ENCODE results near the gene NOC2L.

DNA sequence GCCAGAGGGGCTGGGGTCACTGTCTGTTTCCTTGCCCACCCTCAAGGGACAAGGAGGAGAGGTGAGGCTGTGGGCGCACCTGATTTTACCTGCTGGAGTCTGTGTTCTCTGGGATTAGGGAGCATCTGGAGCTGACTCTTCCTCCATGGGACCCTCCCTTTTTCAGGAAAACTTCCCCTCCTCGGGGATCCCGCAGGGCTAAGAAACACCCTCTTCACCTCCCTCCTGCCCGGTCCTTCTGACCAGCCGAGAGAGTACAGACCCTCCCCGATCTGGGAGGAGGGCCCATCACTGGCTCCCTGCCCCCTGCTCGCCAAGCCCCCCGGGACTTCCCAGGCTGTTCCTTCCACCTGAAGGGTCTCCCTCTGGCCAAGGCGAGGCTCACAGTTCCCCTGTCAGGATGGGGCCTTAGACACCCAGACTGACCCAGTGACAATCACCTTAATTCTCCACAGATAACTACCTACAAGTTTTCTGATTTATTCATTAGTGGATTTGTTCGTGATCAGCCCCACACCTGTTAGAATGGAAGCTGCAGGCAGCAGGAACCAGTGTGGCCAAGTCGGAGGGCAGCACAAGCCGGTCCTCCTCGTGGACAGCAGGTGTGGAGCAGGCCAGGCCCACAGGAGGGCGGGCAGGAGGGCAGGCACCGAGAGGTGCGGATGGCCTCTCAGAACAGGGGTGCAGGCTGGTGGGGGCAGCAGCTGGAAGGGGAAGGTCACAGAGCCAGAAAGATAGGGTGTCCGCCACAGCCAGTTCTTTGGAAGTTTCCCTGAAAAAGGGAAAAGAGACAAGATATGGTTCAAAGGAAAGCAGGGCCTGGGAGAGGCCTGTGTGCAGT is 51.2 kb downstream of the NOC2L start:
- TF ChIP-seq, protein P1, sequence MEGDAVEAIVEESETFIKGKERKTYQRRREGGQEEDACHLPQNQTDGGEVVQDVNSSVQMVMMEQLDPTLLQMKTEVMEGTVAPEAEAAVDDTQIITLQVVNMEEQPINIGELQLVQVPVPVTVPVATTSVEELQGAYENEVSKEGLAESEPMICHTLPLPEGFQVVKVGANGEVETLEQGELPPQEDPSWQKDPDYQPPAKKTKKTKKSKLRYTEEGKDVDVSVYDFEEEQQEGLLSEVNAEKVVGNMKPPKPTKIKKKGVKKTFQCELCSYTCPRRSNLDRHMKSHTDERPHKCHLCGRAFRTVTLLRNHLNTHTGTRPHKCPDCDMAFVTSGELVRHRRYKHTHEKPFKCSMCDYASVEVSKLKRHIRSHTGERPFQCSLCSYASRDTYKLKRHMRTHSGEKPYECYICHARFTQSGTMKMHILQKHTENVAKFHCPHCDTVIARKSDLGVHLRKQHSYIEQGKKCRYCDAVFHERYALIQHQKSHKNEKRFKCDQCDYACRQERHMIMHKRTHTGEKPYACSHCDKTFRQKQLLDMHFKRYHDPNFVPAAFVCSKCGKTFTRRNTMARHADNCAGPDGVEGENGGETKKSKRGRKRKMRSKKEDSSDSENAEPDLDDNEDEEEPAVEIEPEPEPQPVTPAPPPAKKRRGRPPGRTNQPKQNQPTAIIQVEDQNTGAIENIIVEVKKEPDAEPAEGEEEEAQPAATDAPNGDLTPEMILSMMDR (IDR thresholded peaks at IDR 0.05): no peak
- TF ChIP-seq POLR2A (IDR thresholded peaks at IDR 0.05): no peak
